Kidney epithelial cell (primary cell): ENCODE measurements around the gene TSEN54. TPM values are rescaled to one million over a fixed set of nuclear protein-coding genes. Genes with fewer than 3 reads are reported as not detected.

ENCODE experiments used
- DNase-seq: peaks from one replicate; pipeline ENCODE4 v3.0.0-alpha.2; 2010; ENCODE audit warnings: low read depth
- H3K27me3 ChIP-seq: 2 replicates; pipeline ENCODE4 v1.6.0; 2011; ENCODE audit warnings: low read length; ENCODE audit not compliant: control insufficient read depth, insufficient read depth
- H3K36me3 ChIP-seq: 2 replicates; pipeline ENCODE4 v1.5.1; 2011; ENCODE audit warnings: low read length; ENCODE audit not compliant: control insufficient read depth, insufficient read depth
- H3K4me3 ChIP-seq: 2 replicates; pipeline ENCODE4 v1.5.1; 2011; ENCODE audit warnings: low read depth, mild to moderate bottlenecking, control low read depth, low read length
- total RNA-seq: library from RNA; depleted of rRNA; stranded (reverse); fragments of >200 nt; gene quantifications from 2 replicates; pipeline ENCODE4 v1.2.3, GENCODE V29; 2015
- TF ChIP-seq, protein P1 (sequence below): IDR thresholded peaks from 2 replicates; pipeline ENCODE4 v1.5.1; 2011; ENCODE audit warnings: mild to moderate bottlenecking, moderate library complexity, low read length, control low read depth, inconsistent platforms; ENCODE audit not compliant: insufficient read depth, poor library complexity, severe bottlenecking

Gene TSEN54
- total RNA-seq, 1 donor from 2014 or later: 23.5 TPM

DNA sequence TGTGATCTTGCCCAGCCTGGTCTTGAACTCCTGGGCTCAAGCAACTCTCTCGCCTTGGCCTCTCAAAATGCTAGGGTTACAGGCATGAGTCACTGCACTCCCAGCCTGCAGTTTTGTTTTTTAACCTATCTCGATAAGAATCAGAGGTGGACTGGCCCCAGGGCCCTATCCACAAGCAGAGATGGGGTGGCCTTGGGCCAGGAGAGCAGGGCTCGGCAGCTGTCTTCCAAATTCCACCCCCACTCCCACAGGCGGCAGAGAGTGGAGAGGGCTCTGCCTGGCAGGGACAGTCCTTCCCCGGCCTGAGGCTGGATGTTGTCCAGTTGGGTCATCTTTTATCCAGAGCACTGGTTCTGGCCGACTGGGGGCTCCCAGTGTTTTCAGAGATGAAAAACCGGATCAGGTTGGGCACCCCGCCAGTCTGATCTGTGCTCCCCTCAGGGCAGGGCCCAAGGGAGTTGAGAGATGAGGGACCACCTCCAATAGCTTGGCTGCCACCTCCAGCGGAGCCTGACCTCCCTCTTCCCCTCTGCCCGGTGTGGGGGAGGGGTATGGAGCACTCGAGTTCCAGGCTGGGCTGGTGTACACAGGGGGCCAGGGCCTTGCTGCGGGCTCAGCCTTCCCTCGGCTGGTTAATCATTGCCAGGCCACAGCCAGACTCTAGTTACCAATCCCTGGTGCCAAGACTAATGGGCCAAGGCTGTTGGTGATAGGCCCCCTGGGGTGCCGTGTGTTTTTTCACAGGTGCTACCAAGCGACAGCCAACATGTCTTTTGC, 40.9 kb downstream of the TSEN54 start:
- TF ChIP-seq, protein P1, sequence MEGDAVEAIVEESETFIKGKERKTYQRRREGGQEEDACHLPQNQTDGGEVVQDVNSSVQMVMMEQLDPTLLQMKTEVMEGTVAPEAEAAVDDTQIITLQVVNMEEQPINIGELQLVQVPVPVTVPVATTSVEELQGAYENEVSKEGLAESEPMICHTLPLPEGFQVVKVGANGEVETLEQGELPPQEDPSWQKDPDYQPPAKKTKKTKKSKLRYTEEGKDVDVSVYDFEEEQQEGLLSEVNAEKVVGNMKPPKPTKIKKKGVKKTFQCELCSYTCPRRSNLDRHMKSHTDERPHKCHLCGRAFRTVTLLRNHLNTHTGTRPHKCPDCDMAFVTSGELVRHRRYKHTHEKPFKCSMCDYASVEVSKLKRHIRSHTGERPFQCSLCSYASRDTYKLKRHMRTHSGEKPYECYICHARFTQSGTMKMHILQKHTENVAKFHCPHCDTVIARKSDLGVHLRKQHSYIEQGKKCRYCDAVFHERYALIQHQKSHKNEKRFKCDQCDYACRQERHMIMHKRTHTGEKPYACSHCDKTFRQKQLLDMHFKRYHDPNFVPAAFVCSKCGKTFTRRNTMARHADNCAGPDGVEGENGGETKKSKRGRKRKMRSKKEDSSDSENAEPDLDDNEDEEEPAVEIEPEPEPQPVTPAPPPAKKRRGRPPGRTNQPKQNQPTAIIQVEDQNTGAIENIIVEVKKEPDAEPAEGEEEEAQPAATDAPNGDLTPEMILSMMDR: no peak
- Histone ChIP-seq H3K4me3 (no peak overlapping the region), H3K36me3 (no peaks in the 10 kb centered on the region), H3K27me3 (no peaks in the 10 kb centered on the region)
- DNase-seq: peak; percentile 69

- TF ChIP-seq, protein P1: no peak
- no peak for DNase-seq
- Histone ChIP-seq H3K36me3 (no peaks in the 10 kb centered on the region), H3K27me3 (no peaks in the 10 kb centered on the region), H3K4me3 (no peak overlapping the region)
These were observed 41.7 kb downstream of the TSEN54 start for GRCh38 chr17:75557852-75558665.

- no peaks in the 10 kb centered on the region for H3K27me3 ChIP-seq
- TF ChIP-seq, protein P1: no peak
- H3K4me3 ChIP-seq: no peak overlapping the region
- no peaks in the 10 kb centered on the region for H3K36me3 ChIP-seq
- DNase-seq: no peak
These were observed 42.6 kb downstream of the TSEN54 start for GRCh38 chr17:75558666-75559530.

- TF ChIP-seq, protein P1: no peak
- H3K36me3 ChIP-seq: no peaks in the 10 kb centered on the region
- H3K27me3 ChIP-seq: no peaks in the 10 kb centered on the region
- DNase-seq: no peak
- H3K4me3 ChIP-seq: no peak overlapping the region
These were observed 43.7 kb downstream of the TSEN54 start for GRCh38 chr17:75559958-75560533.

GRCh38 chr17:75561927-75562603, 45.7 kb downstream of the TSEN54 start:
- DNase-seq: no peak
- H3K36me3 ChIP-seq: no peaks in the 10 kb centered on the region
- no peak overlapping the region for H3K4me3 ChIP-seq
- TF ChIP-seq, protein P1: no peak
- H3K27me3 ChIP-seq: no peaks in the 10 kb centered on the region
